ENCODE results near the gene TRIM54. TPM values are rescaled to one million over a fixed set of nuclear protein-coding genes. Genes with fewer than 3 reads are reported as not detected.
"Not testable (repeated sequence)": the region's sequence is repeated elsewhere in the genome, so short reads cannot be mapped to it uniquely, and the experiment has no call there.

TRIM54 gene
- total RNA-seq, 1 donor from 2014 or later = not detected

GRCh38 chr2:27270131-27270530 is 12.1 kb upstream of the TRIM54 start:
- no peak overlapping the region for H3K4me3 Mint-ChIP-seq
- Histone ChIP-seq H3K27ac (no peak overlapping the region), H3K4me1 (no peaks in the 10 kb centered on the region), H3K9ac (no peak overlapping the region), H3K9me3 (ENCODE audit: low read depth) (no peaks in the 10 kb centered on the region), H3K4me3 (no peak overlapping the region), H3F3A (ENCODE audit: low read depth) (peaks cover 8% of the 10 kb centered on the region), H3K36me3 (no peaks in the 10 kb centered on the region), H3K79me2 (ENCODE audit: low read depth) (no peaks in the 10 kb centered on the region), H2AFZ (replicated peaks) (no peak overlapping the region), H3K4me2 (no peak overlapping the region), H3K27me3 (peaks cover 34% of the 10 kb centered on the region), H4K20me1 (ENCODE audit: low read depth) (no peaks in the 10 kb centered on the region)
- H3K4me1 Mint-ChIP-seq = peaks cover 4% of the 10 kb centered on the region
- TF ChIP-seq EZH2phosphoT487 (IDR thresholded peaks at IDR 0.05) (no peak), EZH2 (IDR thresholded peaks at IDR 0.05) (no peak)
- TF ChIP-seq, protein P1, sequence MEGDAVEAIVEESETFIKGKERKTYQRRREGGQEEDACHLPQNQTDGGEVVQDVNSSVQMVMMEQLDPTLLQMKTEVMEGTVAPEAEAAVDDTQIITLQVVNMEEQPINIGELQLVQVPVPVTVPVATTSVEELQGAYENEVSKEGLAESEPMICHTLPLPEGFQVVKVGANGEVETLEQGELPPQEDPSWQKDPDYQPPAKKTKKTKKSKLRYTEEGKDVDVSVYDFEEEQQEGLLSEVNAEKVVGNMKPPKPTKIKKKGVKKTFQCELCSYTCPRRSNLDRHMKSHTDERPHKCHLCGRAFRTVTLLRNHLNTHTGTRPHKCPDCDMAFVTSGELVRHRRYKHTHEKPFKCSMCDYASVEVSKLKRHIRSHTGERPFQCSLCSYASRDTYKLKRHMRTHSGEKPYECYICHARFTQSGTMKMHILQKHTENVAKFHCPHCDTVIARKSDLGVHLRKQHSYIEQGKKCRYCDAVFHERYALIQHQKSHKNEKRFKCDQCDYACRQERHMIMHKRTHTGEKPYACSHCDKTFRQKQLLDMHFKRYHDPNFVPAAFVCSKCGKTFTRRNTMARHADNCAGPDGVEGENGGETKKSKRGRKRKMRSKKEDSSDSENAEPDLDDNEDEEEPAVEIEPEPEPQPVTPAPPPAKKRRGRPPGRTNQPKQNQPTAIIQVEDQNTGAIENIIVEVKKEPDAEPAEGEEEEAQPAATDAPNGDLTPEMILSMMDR (IDR thresholded peaks at IDR 0.05) = no peak
- DNase-seq (ENCODE audit: low spot score) = no peak
- H3K9me3 Mint-ChIP-seq = no peaks in the 10 kb centered on the region
- H3K36me3 Mint-ChIP-seq = no peaks in the 10 kb centered on the region
- peaks cover 11% of the 10 kb centered on the region for H3K27me3 Mint-ChIP-seq (ENCODE audit: insufficient read depth, low read depth)
- H3K27ac Mint-ChIP-seq = no peak overlapping the region

DNA sequence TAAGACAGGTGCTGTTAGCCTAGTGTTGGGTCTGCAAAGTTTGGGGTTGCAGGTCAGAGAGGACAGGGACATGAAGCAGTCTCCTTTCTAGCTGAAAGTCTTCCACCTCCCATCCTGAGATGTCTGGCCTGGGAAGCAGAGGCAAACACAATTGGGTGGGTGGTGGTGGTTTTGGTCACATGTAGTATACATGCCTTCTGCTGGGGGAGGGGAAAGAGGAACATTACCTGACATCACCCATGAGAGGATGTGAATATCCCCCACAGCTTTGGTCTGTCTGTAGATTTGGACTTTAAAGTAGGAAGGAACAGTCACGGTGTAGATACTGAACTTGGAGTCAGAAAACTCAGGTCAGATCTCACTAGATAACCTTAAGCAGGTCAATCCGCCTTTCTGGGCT is 11.6 kb upstream of the TRIM54 start:
- H3K36me3 ChIP-seq = no peaks in the 10 kb centered on the region
- H3K27ac ChIP-seq = no peak overlapping the region
- H3K36me3 Mint-ChIP-seq = no peaks in the 10 kb centered on the region
- peaks cover 3% of the 10 kb centered on the region for H3F3A ChIP-seq (ENCODE audit: low read depth)
- H3K9me3 ChIP-seq (ENCODE audit: low read depth) = no peaks in the 10 kb centered on the region
- H2AFZ ChIP-seq (replicated peaks) = no peak overlapping the region
- TF ChIP-seq, protein P1 (IDR thresholded peaks at IDR 0.05) = no peak
- TF ChIP-seq EZH2phosphoT487 (IDR thresholded peaks at IDR 0.05) (no peak), EZH2 (IDR thresholded peaks at IDR 0.05) (no peak)
- H3K4me1 ChIP-seq = no peaks in the 10 kb centered on the region
- no peaks in the 10 kb centered on the region for H3K9me3 Mint-ChIP-seq
- no peak for DNase-seq (ENCODE audit: low spot score)
- no peaks in the 10 kb centered on the region for H4K20me1 ChIP-seq (ENCODE audit: low read depth)
- H3K4me1 Mint-ChIP-seq = no peaks in the 10 kb centered on the region
- no peaks in the 10 kb centered on the region for H3K79me2 ChIP-seq (ENCODE audit: low read depth)
- H3K9ac ChIP-seq = no peak overlapping the region
- no peak overlapping the region for H3K4me2 ChIP-seq
- H3K27ac Mint-ChIP-seq = no peak overlapping the region
- H3K27me3 Mint-ChIP-seq (ENCODE audit: insufficient read depth, low read depth) = peaks cover 11% of the 10 kb centered on the region
- no peak overlapping the region for H3K4me3 Mint-ChIP-seq
- peaks cover 29% of the 10 kb centered on the region for H3K27me3 ChIP-seq
- H3K4me3 ChIP-seq = no peak overlapping the region

DNA sequence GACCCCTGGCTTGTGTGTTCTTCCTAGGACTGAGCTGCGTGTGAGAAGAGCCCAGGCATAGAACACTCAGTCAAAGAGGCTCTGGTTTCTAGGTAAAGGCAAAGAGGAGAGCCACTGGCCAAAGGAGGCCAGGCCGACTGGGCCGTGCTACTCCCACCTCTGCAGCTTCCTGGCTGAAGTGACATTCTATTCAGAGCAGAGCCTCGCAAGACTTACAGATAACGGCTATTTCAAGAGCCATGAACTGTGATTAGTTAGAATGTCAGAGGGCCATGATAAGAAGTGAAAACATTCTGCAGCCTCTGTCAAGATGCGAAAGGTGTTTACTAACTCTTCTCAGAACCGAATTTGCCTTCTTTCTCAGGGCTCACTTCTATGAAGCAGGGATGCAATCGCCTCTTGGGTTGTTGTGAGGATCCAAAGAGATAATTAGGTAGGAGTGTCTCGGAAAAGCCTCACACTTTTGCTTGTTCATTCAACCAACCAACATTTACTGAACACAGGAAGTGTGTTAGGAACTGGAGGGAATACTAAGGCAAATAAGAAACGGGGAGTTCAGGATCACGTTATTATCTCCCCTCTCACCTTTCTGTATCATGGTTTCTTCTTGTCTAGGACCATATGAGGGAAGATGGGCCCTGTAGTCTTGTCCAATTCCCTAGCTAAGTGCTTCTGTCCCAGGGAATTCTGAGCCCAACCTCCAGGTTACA is 10.4 kb upstream of the TRIM54 start:
- Histone ChIP-seq H3K4me2 (no peak overlapping the region), H3F3A (ENCODE audit: low read depth) (no peaks in the 10 kb centered on the region), H4K20me1 (ENCODE audit: low read depth) (no peaks in the 10 kb centered on the region), H3K79me2 (ENCODE audit: low read depth) (no peaks in the 10 kb centered on the region), H2AFZ (replicated peaks) (no peak overlapping the region), H3K9me3 (ENCODE audit: low read depth) (no peaks in the 10 kb centered on the region), H3K36me3 (no peaks in the 10 kb centered on the region), H3K4me1 (no peaks in the 10 kb centered on the region), H3K27me3 (peaks cover 17% of the 10 kb centered on the region), H3K4me3 (no peak overlapping the region), H3K27ac (no peak overlapping the region), H3K9ac (no peak overlapping the region)
- DNase-seq (ENCODE audit: low spot score) = no peak
- Mint-ChIP-seq H3K4me1 (no peaks in the 10 kb centered on the region), H3K4me3 (no peak overlapping the region), H3K9me3 (no peaks in the 10 kb centered on the region), H3K36me3 (no peaks in the 10 kb centered on the region), H3K27ac (no peak overlapping the region), H3K27me3 (ENCODE audit: insufficient read depth, low read depth) (peaks cover 13% of the 10 kb centered on the region)
- TF ChIP-seq EZH2 (IDR thresholded peaks at IDR 0.05) = no peak
- TF ChIP-seq, protein P1 (IDR thresholded peaks at IDR 0.05) = no peak
- TF ChIP-seq EZH2phosphoT487 (IDR thresholded peaks at IDR 0.05) = no peak

DNA sequence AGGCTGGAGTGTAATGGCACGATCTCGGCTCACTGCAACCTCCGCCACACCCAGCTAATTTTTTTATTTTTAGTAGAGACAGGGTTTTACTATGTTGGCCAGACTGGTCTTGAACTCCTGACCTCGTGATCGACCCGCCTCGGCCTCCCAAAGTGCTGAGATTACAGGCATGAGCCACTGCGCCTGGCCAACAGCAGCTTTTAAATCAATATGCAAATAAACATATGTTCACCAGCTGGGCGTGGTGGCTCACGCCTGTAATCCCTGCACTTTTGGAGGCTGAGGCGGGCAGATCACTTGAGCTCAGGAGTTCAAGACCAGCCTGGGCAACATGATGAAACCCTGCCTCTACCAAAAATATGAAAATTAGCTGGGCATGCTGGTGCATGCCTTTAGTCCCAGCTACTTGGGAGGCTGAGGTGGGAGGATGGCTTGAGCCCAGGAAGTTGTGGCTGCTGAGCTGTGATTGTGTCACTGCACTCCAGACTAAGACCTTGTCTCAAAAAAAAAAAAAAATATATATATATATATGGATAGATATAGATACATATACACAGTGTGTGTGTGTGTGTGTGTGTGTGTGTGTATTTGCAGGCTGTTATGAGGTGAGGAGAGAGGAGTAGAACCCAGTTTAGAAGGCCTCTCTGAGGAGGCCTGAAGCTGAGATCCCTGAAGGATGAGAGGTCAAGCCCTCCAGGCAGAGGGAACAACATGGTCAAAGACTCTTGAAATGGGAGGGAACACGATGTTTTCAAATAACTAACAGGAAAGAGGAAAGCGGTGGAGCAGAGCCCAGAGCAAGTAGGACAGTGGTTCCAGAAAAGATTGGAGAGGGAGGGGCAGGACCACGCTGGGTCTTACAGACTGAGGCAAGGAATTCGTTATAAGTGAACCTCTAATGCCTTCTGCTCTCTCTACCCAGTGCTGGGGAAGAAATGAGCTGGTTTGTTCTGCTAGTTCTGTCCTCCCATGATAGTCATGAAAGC is 9.4 kb upstream of the TRIM54 start:
- H3K36me3 ChIP-seq; H3K9ac ChIP-seq; H3F3A ChIP-seq (ENCODE audit: low read depth); H3K27ac Mint-ChIP-seq; DNase-seq (ENCODE audit: low spot score); H4K20me1 ChIP-seq (ENCODE audit: low read depth); H3K4me2 ChIP-seq; H3K4me3 Mint-ChIP-seq; H3K4me1 ChIP-seq; H3K4me1 Mint-ChIP-seq; H3K27ac ChIP-seq; H3K79me2 ChIP-seq (ENCODE audit: low read depth); H2AFZ ChIP-seq (replicated peaks); H3K9me3 Mint-ChIP-seq; H3K9me3 ChIP-seq (ENCODE audit: low read depth); H3K36me3 Mint-ChIP-seq; H3K4me3 ChIP-seq: not testable (repeated sequence)
- H3K27me3 Mint-ChIP-seq (ENCODE audit: insufficient read depth, low read depth) = peaks cover 15% of the 10 kb centered on the region
- peaks cover 10% of the 10 kb centered on the region for H3K27me3 ChIP-seq

All from neural progenitor cell (in vitro differentiated cells).